AG10803 (cell line): ENCODE results near the gene GPR162.
A peak's percentile ranks its signal among the peaks of the same experiment; 100 is the strongest.
"Not testable (repeated sequence)": the region's sequence is repeated elsewhere in the genome, so short reads cannot be mapped to it uniquely, and the experiment has no call there.

Experiments used
- DNase-seq: peaks from one replicate; pipeline ENCODE4 v3.0.0; 2010; ENCODE audit warnings: low read depth
- H3K4me3 ChIP-seq: 2 replicates; pipeline ENCODE4 v1.5.1; 2011; ENCODE audit warnings: mild to moderate bottlenecking, low read length, control low read depth
- TF ChIP-seq, protein P1 (sequence below): conservative IDR thresholded peaks from 2 replicates; pipeline ENCODE4 v1.5.1; 2011; ENCODE audit warnings: mild to moderate bottlenecking, low read length, control low read depth, inconsistent platforms

Gene GPR162

DNA sequence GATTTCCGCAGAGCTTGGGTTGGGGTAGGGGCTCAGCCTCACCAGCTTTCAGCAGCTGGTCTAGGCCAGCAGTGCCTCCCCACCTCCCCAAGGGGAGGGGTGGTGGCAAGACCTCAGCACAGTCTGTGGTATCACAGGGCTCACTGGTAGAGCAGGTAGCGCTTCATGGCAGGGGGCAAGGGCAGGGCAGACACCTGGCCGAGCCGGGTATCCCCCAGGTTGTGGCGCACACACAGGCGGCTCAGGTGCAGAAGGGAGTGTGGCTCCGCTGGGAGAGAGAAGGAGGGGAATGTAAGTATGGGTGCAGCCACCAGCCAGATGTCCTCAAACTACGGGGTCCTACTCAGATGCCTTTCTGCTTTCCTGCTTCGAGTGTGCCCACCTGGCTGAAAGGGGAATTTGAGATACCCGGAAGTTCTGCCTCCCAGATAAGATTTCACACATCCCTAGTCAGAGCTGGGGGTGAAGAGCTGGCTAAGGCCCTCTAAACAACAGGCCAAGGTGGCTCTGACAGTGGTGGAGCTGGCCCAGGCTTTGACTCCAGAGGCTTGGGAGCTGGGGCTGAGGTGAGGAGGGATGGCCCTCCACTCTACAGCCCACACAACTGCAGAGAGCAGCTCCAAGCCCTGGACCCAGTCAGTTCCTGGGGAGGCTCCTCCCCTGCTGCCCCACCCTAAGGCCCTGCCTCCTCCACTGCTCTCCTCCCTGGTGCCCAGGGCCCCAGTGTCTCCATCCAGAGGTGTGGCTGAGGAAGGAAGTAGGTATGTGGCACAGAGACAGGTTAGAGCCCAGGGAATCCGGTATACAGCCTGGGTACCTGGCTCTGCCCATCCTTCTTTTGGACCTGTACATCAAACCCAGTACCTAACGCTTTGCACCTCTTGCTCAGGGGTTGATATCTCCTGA lies 49.7 kb downstream of the GPR162 start:
- TF ChIP-seq, protein P1, sequence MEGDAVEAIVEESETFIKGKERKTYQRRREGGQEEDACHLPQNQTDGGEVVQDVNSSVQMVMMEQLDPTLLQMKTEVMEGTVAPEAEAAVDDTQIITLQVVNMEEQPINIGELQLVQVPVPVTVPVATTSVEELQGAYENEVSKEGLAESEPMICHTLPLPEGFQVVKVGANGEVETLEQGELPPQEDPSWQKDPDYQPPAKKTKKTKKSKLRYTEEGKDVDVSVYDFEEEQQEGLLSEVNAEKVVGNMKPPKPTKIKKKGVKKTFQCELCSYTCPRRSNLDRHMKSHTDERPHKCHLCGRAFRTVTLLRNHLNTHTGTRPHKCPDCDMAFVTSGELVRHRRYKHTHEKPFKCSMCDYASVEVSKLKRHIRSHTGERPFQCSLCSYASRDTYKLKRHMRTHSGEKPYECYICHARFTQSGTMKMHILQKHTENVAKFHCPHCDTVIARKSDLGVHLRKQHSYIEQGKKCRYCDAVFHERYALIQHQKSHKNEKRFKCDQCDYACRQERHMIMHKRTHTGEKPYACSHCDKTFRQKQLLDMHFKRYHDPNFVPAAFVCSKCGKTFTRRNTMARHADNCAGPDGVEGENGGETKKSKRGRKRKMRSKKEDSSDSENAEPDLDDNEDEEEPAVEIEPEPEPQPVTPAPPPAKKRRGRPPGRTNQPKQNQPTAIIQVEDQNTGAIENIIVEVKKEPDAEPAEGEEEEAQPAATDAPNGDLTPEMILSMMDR: no peak
- peak overlapping the region; percentile 83 for H3K4me3 ChIP-seq
- DNase-seq: peak; percentile 24

DNA sequence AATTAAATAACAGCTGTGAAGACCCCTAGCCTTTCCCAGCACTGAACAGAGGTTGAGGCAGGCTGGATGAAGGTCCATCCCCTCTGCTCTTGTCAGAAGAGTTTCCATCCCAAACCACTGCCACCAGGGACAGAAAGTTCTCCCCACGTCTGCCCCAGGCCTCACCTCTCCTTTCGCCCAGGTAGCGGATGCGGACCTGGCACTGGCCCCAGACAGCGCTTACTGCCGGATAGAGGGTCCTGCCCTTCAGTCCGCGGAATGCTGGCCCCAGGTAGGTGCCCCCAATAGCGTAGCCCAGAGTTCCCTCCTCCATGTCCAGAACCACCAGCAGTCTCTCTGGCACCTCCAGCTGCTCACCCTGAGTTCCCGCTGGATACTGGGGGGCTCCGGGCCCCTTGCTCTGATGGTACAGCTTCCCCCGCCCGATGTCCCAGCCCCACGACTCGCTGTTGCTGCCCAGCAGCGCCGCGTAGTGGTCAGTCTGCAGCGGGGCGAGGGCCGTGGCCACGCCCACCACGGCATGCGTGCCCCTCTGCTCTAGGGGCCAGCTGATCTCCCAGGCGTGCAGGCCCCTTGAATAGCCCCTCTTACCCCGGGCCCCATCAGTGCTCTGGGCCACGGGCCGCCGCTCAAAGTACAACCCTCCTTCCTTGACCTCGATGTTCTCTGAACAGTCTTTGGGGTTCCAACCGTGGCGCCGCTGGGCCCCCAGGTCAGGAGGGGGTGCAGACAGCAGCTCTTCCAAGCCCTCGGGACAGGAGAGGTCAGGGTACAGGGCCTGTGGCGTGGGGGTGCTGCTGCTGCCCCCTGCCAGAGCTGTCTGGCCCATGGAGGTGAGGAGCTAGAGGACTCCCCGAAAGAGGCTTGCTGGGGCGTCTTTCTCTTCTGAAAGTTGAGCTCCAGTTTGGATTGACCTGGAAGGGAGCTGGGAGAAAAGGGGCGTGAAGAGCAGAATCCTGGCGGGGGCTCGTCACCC lies 50.7 kb downstream of the GPR162 start:
- DNase-seq: peak; percentile 59
- peak overlapping the region; percentile 83 for H3K4me3 ChIP-seq
- TF ChIP-seq, protein P1: peak; percentile 86

DNA sequence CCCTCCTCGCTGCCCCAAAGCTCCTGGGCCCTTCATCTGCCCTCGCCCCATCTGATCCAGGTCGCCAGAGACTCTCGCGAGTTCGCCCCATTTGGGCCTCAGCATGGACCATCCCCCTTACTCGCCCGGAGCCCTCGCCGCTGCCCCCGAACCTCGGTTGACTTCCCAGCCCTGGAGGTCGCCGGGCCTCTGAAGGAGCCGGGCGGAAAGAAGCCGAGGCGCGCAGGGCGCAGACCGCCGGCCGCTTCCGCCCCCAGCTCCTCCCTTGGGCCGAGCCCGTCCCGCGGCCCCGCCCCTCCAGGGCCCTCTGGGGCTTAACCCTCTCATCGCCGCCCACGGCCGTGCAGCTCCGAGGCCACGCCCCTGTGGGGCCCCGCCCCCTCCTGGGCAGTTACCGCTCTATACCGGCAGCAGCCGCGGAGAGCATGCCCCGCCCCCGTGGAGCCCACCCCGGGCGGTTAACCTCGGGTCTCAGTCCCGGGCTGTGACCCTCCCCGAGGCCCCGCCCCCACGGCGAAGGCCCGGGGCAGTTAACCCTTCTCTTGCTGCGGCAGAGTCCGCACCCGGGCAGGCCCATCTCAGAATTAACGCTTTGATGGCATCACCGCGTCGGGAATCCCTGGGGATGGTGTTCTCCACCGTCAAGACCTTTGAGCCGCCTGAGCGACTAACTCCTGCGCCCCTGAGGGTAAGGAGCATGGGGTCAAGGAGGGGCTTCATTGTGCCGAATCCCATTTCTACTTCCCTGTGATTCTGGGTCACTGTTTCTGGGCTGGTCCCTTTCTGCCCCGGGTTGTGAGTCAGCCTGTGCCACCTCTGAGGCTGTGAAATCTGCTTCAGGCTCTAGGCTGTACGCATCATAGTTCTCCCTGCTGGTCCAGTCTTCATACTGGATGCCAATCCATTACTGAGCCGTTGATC lies 51.7 kb downstream of the GPR162 start, which contains the start of gene SPSB2:
Gene SPSB2, minus strand, starts transcription at position 210 of the 921 bp plus-strand sequence. CDS start 402 bp downstream, outside the sequence.
- DNase-seq: peak; percentile 91
- TF ChIP-seq, protein P1: no peak

DNA sequence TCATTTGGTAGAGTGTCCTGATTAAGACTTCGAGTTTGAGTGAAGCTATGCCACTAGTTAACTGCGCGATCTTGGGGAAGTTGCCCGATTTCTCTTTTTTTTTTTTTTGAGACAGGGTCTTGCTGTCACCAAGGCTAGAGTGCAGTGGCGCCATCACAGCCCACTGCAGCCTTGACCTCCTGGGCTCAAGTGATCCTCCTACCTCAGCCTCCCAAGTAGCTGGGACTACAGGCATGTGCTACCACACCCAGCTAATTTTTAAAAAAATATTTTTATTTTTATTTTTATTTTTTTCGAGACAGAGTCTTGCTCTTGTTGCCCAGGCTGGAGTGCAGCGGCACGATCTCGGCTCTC lies 52.4 kb downstream of the GPR162 start:
- peak overlapping the region; percentile 83 for H3K4me3 ChIP-seq
- not testable (repeated sequence) for DNase-seq

More for the DNA sequence above, 51.7 kb downstream of the GPR162 start, which contains the start of gene SPSB2:
- H3K4me3 ChIP-seq: peak within 1 kb of the TSS; percentile 83
